Activated CD4-positive, alpha-beta T cell treated with anti-CD3 and anti-CD28 coated beads, Interleukin-2, amount 50 U/mL, for 1 hour (primary cell): ENCODE data around the gene ZNF646.
A peak's percentile ranks its signal among the peaks of the same experiment; 100 is the strongest.
"Not testable (repeated sequence)": the region's sequence is repeated elsewhere in the genome, so short reads cannot be mapped to it uniquely, and the experiment has no call there.

Source experiments
- DNase-seq: peaks from one replicate; pipeline ENCODE4 v3.0.0-alpha.2; 2020

The ZNF646 gene

DNA sequence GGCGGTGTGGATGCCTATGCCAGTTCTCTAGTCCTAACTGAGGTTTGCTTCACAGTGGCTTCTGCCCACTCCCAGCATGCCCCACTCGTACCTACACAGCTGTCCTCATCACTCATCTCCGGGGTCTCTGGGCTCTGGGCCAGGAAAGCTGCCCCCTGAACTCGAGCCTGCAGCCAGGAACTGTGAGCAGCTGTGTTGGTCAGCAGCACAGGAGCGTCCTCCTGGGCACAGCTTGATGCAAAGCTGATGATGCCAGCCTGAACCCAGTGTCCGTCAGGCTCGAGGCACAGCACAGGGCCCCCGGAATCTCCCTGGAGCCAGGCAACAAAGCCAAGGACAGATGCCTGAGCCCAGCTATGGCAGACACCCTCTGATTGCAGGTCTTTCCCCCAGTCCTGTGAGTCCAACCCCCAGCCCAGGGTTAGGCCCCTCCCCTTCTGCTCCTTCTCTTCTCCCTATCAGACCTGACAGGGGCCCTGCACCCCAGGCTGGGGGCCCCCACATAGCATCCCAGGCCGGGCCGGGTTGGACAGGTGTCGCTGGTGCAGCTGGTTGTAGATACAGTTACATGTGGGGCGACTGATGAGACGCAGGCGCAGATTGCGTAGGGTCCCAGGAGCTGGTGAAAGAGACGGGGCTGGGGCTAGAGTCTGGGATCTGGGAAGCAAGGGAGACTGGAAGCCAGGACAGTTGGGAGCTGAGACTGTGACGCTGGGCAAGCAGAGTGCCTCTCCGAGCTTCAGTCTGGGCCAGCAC is 11.8 kb downstream of the ZNF646 start:
- no peak for DNase-seq

DNA sequence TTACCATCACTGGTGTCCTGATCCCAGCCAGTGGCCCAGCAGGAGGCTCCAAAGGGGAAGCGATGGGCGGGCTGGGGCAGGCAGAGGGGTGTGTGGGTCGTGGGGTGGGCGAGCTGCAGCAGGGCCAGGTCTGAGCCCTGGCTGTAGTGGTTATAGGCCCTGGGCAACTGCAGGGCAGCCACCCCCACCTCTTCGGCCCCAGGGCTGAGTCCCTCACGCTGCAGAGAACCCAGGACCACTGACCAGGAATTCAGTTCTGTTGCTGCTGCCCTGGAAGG is 12.3 kb downstream of the ZNF646 start:
- DNase-seq: no peak

DNA sequence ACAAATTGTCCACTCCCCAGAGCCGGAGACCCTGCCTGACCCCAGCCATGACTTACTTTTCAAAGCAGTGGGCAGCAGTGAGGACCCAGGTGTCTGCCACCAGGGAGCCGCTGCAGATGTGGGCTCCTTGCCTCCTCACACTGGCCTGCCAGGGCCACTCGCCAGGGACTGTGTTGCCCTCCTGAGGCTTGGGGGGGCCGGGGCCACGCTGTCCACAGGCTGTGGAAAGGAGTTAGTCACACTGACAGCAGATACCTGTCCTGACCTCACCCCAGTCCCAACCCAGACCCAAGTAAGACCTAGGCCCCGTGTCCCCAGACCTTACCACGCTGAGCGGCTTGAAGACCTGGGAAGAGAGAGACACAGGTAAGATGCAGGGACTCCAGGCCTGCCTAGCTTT is 13.3 kb downstream of the ZNF646 start:
- no peak for DNase-seq

DNA sequence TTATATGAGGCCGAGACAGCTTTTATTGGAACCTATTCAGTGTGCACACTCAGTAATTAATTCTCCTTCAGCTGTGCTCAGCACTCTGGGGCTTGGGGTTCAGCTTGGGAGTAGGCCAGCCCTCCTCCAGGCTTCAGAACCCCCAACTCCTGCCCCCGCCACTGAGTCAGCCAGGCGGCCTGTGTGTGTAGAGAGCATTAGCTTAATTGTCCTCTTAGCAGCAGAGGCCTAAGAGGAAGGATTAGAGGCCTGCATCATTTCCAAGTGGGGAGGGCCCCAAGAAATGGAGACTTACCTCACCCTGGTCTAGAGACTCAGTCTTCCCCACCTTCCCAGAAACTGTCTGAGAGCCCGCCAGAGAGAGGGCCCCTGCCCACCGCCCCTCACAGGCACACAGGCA is 13.7 kb downstream of the ZNF646 start:
- DNase-seq: no peak

DNA sequence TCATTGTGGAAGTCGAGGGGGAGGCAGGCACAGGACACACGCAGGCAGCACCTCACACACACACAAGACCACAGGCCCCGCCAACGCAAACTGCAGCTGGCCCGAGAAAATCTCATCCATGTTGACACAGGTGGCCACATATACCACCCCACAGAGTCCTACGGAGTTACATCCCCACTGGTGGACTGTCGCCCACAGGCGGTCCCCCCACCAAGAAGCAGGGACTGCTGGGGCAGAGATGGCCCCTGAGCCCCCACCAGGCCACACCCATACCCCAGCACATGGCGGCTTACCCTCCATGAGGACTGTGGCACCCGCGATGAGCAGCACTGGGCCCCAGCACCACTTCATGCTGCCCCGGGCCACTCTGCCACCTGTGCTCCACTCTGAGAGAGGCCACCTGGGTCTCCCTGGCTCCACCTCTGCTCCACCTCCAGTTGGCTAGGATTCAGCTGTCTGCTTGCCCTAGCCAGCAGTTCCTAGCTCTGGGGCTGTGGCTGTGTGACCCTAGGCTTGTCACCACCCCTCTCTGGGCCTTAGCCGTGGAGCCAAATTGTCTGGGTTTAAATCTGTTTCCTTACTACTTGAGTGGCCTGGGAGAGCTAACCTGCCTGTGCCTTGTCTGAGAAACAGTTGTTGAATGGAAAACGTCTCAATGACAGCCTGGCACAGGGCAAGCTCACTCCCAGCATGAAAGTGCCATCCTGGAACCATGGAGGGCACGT is 14.4 kb downstream of the ZNF646 start, which contains the start of gene PRSS53:
TSS of gene PRSS53 (minus strand) at position 485 of the 725 bp plus-strand sequence. CDS start at position 351, 134 bp downstream.
- no peak for DNase-seq

DNA sequence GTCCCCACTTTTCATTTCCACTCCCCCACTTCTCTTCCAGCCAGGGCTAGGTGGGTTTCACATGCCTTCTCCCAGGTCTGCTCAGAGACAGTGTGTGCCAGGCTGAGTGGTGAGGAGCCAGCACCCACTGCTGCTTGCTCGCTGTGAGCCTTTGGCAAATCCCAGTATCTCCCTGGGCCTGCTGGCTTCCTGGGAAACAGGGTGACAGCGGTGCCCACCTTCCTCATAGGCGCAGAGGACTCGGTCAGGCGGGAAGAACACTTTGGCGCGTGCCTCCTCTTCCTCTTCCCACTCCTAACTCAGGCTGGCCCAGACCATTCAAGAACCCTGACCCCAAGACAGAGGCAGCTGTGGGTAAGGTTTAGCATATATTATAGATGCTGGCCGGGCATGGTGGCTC is 15.0 kb downstream of the ZNF646 start:
- no peak for DNase-seq

DNA sequence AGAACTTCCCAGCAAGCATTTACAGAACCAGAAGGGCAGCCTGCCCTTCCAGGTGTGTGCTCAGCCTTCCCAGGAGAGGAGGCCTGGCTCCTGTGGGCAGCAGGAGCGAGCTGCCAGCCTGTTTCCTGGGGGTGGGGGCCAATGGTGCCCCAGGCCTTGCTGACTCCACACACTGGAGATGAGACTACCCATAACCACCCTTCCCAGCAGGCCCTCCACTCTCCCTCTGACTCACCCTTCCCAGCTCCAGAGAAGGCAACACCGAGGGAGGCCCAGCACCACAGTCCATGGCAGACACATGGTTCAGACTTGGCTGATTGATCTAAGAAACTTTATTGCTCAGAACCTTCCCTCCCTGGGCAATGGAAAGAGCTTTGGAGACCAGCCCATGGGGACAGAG is 16.3 kb downstream of the ZNF646 start:
- no peak for DNase-seq

DNA sequence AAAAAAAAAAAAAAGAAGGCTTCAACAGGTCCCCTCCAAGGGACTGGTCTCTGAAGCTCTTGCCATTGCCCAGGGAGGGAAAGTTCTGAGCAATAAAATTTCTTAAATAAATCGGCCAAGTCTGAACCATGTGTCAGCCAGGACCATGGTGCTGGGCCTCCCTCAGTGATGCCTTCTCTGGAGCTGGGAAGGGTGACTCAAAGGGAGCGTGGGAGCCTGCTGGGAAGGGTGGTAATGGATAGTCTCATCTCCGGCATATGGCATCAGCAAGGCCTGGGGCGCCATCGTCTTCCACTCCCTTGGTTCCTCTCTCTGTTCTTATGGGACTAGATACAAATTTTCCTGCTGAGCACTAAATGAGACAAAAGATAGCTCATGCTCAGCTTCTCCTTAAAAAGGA is 18.1 kb downstream of the ZNF646 start:
- no peak for DNase-seq

DNA sequence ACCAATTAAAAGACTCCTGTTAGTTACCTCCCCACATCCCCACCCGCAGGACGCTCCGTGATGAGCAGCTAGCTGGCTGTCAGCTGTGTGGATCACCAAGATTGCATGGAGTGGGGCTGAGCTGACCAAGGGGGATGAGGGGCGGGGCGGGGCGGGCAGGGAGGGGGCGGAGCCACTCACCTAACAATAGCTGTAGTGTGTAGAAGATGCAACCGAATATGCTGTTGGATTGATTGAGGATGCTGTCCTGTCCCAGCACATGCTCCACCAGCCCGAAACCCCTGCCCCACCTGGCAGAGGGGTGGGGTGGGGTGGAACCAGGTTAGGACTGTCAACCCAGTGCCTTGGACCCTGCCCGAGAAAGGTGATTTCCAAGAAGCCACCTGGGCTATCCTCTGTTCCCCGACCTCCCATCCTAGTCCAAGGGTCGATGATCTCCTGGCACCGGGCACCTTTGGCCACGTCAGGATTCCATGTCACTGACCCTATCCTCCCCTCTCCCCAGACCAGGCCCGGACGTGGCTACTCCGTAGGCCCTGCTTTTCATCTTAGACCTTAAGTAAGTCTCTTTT is 19.0 kb downstream of the ZNF646 start:
- DNase-seq: no peak

DNA sequence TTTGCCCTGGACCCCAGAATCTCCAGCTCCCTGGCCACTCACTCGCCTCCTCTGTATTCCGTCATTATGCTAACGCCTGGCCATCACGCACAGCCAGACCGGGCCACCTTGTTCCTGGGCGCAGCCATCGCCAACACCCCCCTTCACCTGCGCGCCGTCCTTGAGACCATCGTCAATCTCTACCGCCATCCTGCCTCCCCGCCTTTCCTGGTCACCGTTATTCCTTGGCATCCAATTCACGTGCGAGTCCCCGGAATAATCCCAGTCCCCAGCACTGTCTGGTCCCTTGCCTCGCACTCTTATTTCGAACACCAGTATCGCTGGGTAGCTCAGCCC is 19.8 kb downstream of the ZNF646 start:
- no peak for DNase-seq

DNA sequence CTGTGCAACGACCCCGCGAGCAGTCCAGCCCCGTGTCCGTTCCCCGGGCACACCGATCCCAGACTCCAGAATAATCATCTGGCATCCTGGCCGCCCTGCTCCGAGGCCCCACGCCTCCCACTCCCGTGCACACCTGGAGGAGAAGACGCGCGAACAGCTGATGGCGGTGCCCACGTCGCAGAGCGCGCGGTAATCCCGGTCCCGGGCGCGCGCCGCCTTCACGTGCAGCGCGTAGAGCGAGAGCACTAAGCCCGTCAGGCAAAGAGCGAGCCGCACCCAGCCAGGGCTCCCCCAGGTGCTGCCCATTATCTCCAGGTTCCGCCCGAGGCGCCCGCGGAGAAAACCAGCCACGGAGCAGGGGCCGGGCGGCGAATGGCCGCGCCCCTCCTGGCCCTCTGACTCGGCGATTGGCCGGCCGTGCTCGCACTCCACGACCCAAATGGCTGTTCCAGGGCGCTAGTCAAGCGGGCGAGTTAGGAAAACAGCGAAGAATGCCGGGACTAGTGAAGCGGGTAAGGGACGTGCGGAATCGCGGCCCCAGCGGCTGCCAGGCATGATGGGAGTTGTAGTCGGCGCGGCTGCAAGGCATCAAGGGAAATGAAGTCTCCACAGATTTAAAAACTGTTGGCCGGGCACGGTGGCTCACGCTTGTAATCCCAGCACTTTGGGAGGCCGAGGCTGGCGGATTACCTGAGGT is 20.4 kb downstream of the ZNF646 start, which contains the start of gene VKORC1:
TSS of gene VKORC1 (minus strand) at position 374 of the 697 bp plus-strand sequence. CDS start at position 306, 68 bp downstream.
- DNase-seq: peak; percentile 83

DNA sequence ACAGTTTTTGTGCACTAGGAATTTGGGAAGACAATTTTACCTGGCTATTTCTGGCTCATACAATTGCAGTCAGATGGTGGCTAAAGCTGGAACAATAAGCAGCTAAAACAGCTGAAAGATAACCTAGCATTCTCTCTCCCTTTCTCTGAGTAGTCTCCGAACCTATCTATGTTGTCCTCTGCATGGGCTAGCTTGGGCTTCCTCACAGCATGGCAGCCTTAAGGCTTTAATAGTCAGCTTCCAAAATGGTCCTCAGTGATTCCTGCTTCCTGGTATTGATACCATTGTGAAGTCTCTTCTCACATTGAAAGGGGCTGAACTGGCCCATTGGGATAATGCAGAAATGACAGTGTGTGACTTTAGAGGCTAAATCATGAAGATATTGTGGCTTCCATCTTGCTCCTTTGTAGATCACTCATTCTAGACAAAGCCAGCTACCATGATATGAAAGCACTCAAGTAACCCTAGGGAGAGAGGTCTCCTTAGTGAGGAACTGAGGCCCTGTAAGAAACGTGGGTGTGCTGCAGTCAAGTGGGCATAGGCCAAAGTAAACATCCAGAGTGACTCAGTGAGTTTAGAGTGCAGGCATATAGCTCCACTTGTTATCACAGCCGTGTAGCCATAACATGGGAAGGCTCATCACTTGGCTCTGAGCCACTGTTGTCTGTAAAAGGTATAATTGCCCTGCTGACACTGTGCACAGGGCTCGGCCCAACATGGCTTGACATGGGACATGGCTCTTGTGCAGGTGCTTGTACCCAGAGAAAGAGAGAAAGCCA is 25.8 kb downstream of the ZNF646 start:
- DNase-seq: no peak

DNA sequence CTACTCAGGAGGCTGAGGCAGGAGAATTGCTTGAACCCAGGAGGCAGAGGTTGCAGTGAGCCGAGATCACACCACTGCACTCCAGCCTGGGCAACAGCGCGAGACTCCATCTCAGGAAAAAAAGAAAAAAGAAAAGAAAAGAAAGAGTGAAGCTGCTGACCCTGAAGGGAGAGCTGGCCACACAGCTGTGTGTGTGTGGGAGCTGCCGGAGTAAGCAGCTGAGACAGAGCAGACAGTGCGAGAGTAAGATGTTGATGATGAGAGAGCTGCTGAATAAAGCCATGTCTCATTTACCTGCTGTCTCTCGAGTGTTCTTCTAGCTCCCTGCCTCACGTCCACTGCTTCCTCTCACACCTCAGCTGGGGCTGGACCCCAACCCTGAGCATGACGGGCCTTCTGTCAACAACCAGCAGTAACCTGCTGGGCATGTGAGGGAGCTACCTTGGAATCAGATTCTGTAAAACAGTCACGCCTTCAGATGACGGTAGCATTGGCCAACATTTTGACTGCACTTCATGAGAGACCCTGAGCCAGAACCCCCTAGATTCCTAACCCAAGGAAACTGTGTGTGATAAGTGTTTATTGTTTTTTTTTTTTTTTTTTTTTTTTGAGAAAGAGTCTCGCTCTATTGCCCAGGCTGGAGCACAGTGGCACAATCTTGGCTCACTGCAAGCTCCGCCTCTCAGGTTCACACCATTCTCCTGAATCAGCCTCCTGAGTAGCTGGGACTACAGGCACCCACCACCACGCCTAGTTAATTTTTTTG is 26.8 kb downstream of the ZNF646 start:
- DNase-seq: not testable (repeated sequence)

DNA sequence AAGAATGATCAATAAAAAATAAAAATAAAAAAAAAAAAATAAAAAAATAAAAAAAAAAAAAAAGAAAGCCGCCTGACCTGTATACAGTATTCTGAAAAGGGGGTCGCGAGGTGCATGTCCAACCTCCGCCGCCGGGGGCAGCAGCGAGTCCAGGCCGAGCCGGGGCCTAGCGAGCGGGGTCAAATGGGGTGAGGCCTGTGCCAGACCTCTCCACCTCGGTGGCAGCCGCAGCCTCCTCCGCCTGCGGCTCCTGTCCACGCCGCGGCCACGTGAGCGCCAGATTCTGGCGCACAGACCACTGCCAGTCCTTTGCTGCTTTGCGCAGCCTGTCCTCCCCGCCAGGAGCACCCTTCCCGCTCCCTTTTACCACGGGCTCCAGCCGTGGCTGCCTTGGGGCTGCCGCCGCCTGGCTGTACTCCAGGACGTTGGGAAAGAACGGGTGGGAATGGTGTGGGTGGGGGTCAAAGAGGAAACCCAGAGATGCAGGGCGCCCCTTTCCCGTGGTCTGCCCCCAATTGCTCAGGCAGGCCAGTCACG is 31.5 kb downstream of the ZNF646 start:
- peak; percentile 76 for DNase-seq

DNA sequence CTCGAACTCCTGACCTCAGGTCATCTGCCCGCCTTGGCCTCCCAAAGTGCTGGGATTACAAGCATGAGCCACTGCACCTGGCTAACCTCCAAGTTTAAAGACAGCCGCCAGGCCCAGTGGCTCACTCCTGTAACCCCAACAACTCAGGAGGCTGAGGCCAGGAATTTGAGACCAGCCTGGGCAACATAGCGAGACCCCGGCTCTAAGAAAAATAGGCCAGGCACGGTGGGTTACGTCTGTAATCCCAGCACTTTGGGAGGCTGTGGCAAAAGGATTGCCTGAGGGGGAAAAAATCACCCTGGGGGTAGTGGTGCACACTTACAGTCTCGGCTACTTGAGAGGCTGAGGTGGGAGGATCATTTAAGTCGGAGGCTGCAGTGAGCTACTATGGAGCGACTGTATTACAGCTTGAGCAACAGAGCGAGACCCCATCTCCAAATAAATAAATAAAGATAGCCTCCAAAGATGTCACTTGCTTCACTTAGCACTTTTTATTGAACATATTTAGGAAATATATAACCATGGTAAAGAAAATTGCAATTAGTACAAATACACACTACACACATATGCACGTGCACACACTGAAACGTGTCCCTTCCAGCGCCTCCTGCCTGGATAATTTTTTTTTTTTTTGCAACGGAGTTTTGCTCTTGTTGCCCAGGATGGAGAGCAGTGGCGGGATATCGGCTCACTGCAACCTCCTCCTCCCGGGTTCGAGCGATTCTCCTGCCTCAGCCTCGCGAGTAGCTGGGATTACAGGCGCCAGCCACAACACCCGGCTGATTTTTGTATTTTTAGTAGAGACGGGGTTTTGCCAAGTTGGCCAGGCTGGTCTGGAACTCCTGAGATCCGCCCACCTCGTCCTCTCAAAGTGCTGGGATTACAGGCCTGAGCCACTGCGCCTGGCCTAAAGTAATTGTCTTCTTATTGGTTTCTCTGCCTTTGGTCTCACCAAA is 32.6 kb downstream of the ZNF646 start:
- no peak for DNase-seq

DNA sequence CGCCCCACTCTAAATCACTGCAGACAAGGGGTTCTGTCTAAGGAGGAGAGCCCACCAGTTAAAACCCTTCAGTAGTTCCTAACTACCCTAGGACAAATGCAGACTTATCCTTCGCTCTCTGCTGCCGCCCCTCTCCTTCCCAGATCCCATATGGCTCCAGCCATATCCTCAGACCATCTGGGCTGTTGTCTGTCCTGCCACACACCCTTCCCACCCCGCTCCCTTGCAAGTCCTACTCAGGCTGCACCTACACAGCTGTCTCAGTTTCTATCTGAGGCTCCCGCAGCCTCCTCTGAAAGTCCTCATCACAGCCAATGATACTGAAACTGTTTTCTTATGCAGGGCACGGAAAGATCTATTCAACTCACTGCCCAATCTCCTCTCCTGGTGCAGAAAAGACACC is 33.2 kb downstream of the ZNF646 start:
- DNase-seq: no peak

DNA sequence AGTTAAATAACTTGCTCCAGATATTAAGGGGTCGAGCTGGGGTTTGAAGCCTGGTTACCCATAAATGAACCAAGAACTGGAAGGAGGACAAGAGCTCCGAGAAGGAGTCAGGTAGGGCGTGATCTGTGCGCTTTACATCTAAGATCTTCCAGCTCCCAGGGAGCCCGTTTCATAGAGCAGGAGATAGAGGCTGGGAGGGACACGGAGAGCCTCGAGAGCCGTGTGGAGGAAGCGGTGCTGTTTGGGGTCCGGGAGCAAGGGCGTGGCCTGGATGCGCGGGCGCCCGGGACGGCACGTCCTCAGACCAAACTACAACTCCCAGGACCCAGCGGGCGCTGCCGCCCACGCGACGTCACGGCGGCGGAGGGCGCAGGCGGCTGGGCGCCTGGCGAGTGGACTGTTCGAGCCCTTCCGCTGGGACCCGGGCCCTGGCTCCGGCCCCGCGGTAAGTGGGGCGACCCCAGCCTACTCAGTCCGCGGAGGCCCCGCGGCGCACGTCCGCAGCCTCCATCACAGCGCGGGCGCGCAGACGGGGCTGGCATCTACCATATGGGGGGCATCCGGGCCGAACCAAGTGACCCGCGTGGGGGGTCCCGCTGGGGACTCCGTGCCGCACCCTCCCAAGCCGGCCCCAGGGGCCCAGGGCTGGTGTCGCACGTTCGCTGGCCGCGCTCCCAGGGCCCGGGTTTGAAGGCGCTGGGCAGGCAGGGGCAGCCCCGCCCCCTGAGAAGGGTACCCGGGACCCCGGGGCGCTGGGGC is 34.0 kb downstream of the ZNF646 start, which contains the start of gene BCKDK:
TSS of gene BCKDK (plus strand) at position 352 of the 759 bp plus-strand sequence. CDS start 838 bp downstream, outside the sequence.
- DNase-seq: peak; percentile 46

DNA sequence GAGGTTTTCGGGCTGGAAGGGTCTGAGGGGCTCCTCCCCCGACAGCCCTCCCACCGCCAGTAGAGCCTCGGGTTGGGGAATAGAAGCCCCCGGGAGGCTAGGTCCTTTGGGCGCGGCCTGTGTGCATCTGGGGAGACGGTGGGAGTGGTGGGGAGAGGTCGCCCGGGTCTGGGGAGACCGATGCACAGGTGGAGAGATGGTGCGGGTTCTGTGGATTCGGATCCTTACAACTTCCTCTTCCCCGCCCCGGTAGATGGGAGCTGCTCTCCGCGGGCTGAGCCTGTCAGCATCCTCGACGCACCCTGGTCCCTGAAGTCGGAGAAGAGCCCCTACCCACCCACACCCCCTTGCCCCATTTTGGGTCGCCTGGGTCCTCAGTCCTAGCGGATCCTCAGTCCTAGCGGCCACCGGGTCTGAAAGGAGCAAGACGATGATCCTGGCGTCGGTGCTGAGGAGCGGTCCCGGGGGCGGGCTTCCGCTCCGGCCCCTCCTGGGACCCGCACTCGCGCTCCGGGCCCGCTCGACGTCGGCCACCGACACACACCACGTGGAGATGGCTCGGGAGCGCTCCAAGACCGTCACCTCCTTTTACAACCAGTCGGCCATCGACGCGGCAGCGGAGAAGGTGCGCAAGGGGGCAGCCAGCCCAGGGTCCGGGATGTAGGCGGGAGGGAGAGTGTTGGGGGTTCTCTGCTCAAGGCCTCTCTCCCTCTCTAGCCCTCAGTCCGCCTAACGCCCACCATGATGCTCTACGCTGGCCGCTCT is 34.8 kb downstream of the ZNF646 start:
- DNase-seq: no peak

DNA sequence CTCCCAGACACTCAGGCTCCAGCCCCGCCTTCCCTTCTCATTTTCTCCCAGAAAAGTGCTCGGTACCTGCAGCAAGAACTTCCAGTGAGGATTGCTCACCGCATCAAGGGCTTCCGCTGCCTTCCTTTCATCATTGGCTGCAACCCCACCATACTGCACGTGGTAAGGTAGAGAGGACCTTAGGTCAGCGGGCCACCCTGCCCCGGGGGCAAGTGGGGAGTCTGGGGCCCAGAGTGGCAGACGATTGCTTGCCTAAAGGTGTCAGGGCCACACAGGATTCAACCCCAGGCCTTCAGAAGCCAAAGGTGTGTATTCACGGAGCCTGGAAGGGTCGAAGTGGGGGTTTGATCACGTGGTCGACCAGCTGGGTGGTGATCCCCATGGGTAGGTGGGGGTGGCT is 35.4 kb downstream of the ZNF646 start:
- no peak for DNase-seq
